K562 (cell line): ENCODE results near the gene CRB2. TPM values are rescaled to one million over a fixed set of nuclear protein-coding genes. Genes with fewer than 3 reads are reported as not detected.

ENCODE experiments used
- ARID3A ChIP-seq: IDR thresholded peaks from 2 replicates; pipeline ENCODE4 v1.6.1; 2012; ENCODE audit warnings: low read depth, low read length, improper control_type of control experiment, borderline replicate concordance
- CCAR2 ChIP-seq: fragments of 200-400 bp; formaldehyde crosslinking; IDR thresholded peaks from 2 replicates; pipeline ENCODE4 v1.6.1; 2017; ENCODE audit warnings: mild to moderate bottlenecking, low read depth, low read length
- CHD2 ChIP-seq: IDR thresholded peaks from 2 replicates; pipeline ENCODE4 v1.6.1; 2011; ENCODE audit warnings: low read depth, low read length
- CREB3L1 ChIP-seq: fragments of 450-650 bp; IDR thresholded peaks from 2 replicates; pipeline ENCODE4 v1.6.1; 2014; ENCODE audit warnings: low read depth, mild to moderate bottlenecking, moderate library complexity, borderline replicate concordance
- IRF2 ChIP-seq: sonication (generic); formaldehyde crosslinking; IDR thresholded peaks from 2 replicates; pipeline ENCODE4 v1.8.1; 2022; ENCODE audit warnings: mild to moderate bottlenecking, missing genetic modification reagents
- KHSRP ChIP-seq: fragments of 450-650 bp; IDR thresholded peaks from 2 replicates; pipeline ENCODE4 v1.6.1; 2017
- MAFF ChIP-seq: IDR thresholded peaks from 2 replicates; pipeline ENCODE4 v1.6.1; 2012; ENCODE audit warnings: low read length, improper control_type of control experiment
- MED1 ChIP-seq: sonication (generic); formaldehyde crosslinking; IDR thresholded peaks from 2 replicates; pipeline ENCODE4 v1.8.1; 2023; ENCODE audit warnings: missing genetic modification reagents, borderline replicate concordance
- MEF2A ChIP-seq: IDR thresholded peaks from 2 replicates; pipeline ENCODE4 v1.6.1; 2011; ENCODE audit warnings: low read depth, mild to moderate bottlenecking, low read length, moderate library complexity; ENCODE audit not compliant: control insufficient read depth
- MTF1 ChIP-seq: fragments of 250-450 bp; sonication (Bioruptor Pico); IDR thresholded peaks from 2 replicates; pipeline ENCODE4 v1.9.0; 2021; ENCODE audit warnings: moderate library complexity, mild to moderate bottlenecking, inconsistent platforms, borderline replicate concordance
- NR1H2 ChIP-seq: sonication (generic); formaldehyde crosslinking; IDR thresholded peaks from 2 replicates; pipeline ENCODE4 v1.4.0; 2020; ENCODE audit warnings: mild to moderate bottlenecking, missing genetic modification reagents
- OTX1 ChIP-seq: fragments of 450-650 bp; formaldehyde crosslinking; IDR thresholded peaks from 2 replicates; pipeline ENCODE4 v1.4.0; 2022; ENCODE audit warnings: mild to moderate bottlenecking
- SAFB ChIP-seq: fragments of 200-400 bp; formaldehyde crosslinking; IDR thresholded peaks from 2 replicates; pipeline ENCODE4 v1.6.1; 2017; ENCODE audit warnings: low read depth, low read length, borderline replicate concordance
- STAT5B ChIP-seq: fragments of 250-450 bp; sonication (Bioruptor Pico); IDR thresholded peaks from 2 replicates; pipeline ENCODE4 v1.8.0; 2021; ENCODE audit warnings: mild to moderate bottlenecking, inconsistent platforms
- THRB ChIP-seq: fragments of 450-650 bp; formaldehyde crosslinking; conservative IDR thresholded peaks from 2 replicates; pipeline ENCODE4 v1.4.0; 2022; ENCODE audit warnings: mild to moderate bottlenecking, missing genetic modification characterization
- ZBTB5 ChIP-seq: fragments of 450-650 bp; IDR thresholded peaks from 2 replicates; pipeline ENCODE4 v1.6.1; 2017; ENCODE audit warnings: antibody characterized with exemption
- ZNF124 ChIP-seq: sonication (generic); formaldehyde crosslinking; IDR thresholded peaks from 2 replicates; pipeline ENCODE4 v1.8.1; 2022; ENCODE audit warnings: missing genetic modification reagents
- ZNF280B ChIP-seq: fragments of 250-450 bp; sonication (Bioruptor Pico); IDR thresholded peaks from 2 replicates; pipeline ENCODE4 v1.5.1; 2021; ENCODE audit warnings: mild to moderate bottlenecking
- ZNF354B ChIP-seq: fragments of 250-450 bp; sonication (Bioruptor Pico); IDR thresholded peaks from 2 replicates; pipeline ENCODE4 v1.4.0; 2020
- ZNF699 ChIP-seq: fragments of 250-450 bp; sonication (Bioruptor Pico); IDR thresholded peaks from 2 replicates; pipeline ENCODE4 v1.8.0; 2021; ENCODE audit warnings: mild to moderate bottlenecking, moderate library complexity; ENCODE audit not compliant: insufficient replicate concordance
- polyA plus RNA-seq, 8 experiments: library from polyadenylated mRNA; depleted of rRNA in 4 of 8; stranded (reverse) in 5 of 8; unstranded in 3 of 8; fragments of >200 nt; fragmentation: Nextera tagmentation in 2 of 8; fragmentation: Illumina TruSeq in 1 of 8; extraction: Ambion mirVana in 2 of 8; extraction: Trizol in 1 of 8; gene quantifications; 2 replicates each; pipeline versions ENCODE4 v1.2.1 to v1.2.3, GENCODE V29; 2011 to 2014; ENCODE audit warnings: inconsistent platforms in 1 of 8, missing spikeins in 1 of 8
- total RNA-seq, 7 experiments: library from RNA; depleted of rRNA in 6 of 7; stranded (reverse); fragments of >200 nt in 6 of 7; fragmentation: Illumina TruSeq in 2 of 7; extraction: Trizol in 2 of 7; gene quantifications; 2 replicates each; pipeline versions ENCODE4 v1.2.1 to v1.2.3, GENCODE V29; 2011 to 2021; ENCODE audit warnings: low replicate concordance in 1 of 7

The CRB2 gene
- total and polyA plus RNA-seq, 9 of the 15 experiments (the other 6 are each of a cell fraction or from before 2014, with no cell fraction given) = 0.13 to 1.2 (median 0.25) TPM; not detected in 2

GRCh38 chr9:123338710-123339665 is 17.0 kb upstream of the CRB2 start (continued):
- TF ChIP-seq ZNF699 = no peak
- TF ChIP-seq MAFF = no peak
- no peak for TF ChIP-seq IRF2
- peak; percentile 61 for TF ChIP-seq MEF2A
- TF ChIP-seq THRB (CRISPR knock-in tag) = 0 out of 2 replicates have a peak, but pooled peaks have one; percentile 19
- no peak for TF ChIP-seq ZNF354B
- no peak for TF ChIP-seq KHSRP
- TF ChIP-seq OTX1 (CRISPR knock-in tag) = no peak
- no peak for TF ChIP-seq CCAR2
- no peak for TF ChIP-seq ZBTB5
- no peak for TF ChIP-seq ZNF124 (CRISPR knock-in tag)
- no peak for TF ChIP-seq MED1 (CRISPR knock-in tag)
- TF ChIP-seq MTF1 (CRISPR knock-in tag) = no peak
- TF ChIP-seq ZNF280B (CRISPR knock-in tag) = no peak
- TF ChIP-seq CREB3L1 = 0 out of 2 replicates have a peak, but pooled peaks have one; percentile 13
- TF ChIP-seq ARID3A = 0 out of 2 replicates have a peak, but pooled peaks have one; percentile 6
- TF ChIP-seq CHD2 = no peak
- no peak for TF ChIP-seq NR1H2 (CRISPR knock-in tag)
- no peak for TF ChIP-seq SAFB
- TF ChIP-seq STAT5B = no peak
